ENCODE data around the gene IBTK. TPM values are rescaled to one million over a fixed set of nuclear protein-coding genes. Genes with fewer than 3 reads are reported as not detected.

The IBTK gene
- total and polyA plus RNA-seq, 2 of the 8 experiments (the other 6 are each of a cell fraction or from before 2014, with no cell fraction given): 4.6 to 24.2 TPM

GRCh38 chr6:82245376-82245775 is 2.2 kb downstream of the IBTK start:
- Histone ChIP-seq H3K36me3 (ENCODE audit: control insufficient read depth in 2 of 4, insufficient read depth in 4 of 4, low read length in 3 of 4) (peaks cover 0 to 6% (median 0%) of the 10 kb centered on the region in 4 experiments; a peak in 1 of 8 replicates), H3K23me2 (ENCODE audit: low read depth, low read length) (peaks cover 4% of the 10 kb centered on the region; the same call in 1 of the 2 replicates), H3K4me2 (ENCODE audit: insufficient read depth in 1 of 2, low read depth in 2 of 2, low read length in 2 of 2) (no peak overlapping the region), H2BK15ac (ENCODE audit: low read length) (no peak overlapping the region), H3K79me1 (ENCODE audit: low read depth, low read length) (no peaks in the 10 kb centered on the region; the same call in 1 of the 2 replicates), H4K91ac (replicated peaks; ENCODE audit: insufficient read length, low read length) (no peak overlapping the region), H3K4ac (replicated peaks; ENCODE audit: insufficient read length, low read depth, low read length) (no peak overlapping the region), H4K5ac (ENCODE audit: insufficient read length, low read depth, low read length) (no peak overlapping the region), H2AFZ (ENCODE audit: low read length) (no peak overlapping the region), H3K4me3 (ENCODE audit: extremely low read depth in 1 of 4, insufficient read depth in 2 of 4, low read depth in 3 of 4, low read length in 4 of 4) (no peak overlapping the region), H3K27me3 (replicated peaks in 1 of 4; ENCODE audit: control insufficient read depth in 3 of 4, extremely low read depth in 1 of 4, insufficient read depth in 3 of 4, low read length in 3 of 4) (no peaks in the 10 kb centered on the region), H3K9me3 (ENCODE audit: insufficient read depth in 2 of 2, low read depth in 1 of 2, low read length in 1 of 2) (no peaks in the 10 kb centered on the region), H4K8ac (ENCODE audit: extremely low read depth, insufficient read depth, low read length) (no peak overlapping the region), H2BK12ac (ENCODE audit: low read depth, low read length) (no peak overlapping the region), H3K23ac (ENCODE audit: insufficient read length) (no peak overlapping the region), H2BK20ac (ENCODE audit: low read length) (no peak overlapping the region), H3K27ac (ENCODE audit: low read depth, low read length) (no peak overlapping the region), H4K20me1 (replicated peaks in 1 of 2; ENCODE audit: control insufficient read depth in 1 of 2, insufficient read depth in 2 of 2, low read length in 2 of 2) (peaks cover 0 to 2% of the 10 kb centered on the region in 2 experiments), H2BK120ac (replicated peaks; ENCODE audit: low read depth, low read length) (no peak overlapping the region), H3K14ac (ENCODE audit: insufficient read length) (no peak overlapping the region), H3K9ac (replicated peaks in 1 of 4; ENCODE audit: extremely low read depth in 1 of 4, low read depth in 3 of 4, low read length in 3 of 4) (no peak overlapping the region), H3K4me1 (replicated peaks in 1 of 4; ENCODE audit: control insufficient read depth in 3 of 4, insufficient read depth in 4 of 4, low read length in 3 of 4) (peaks cover 0 to 5% (median 4%) of the 10 kb centered on the region in 4 experiments; a peak in 3 of 7 replicates), H3K56ac (replicated peaks; ENCODE audit: insufficient read length, low read depth, low read length) (no peak overlapping the region), H2AK5ac (ENCODE audit: low read depth, low read length) (no peak overlapping the region), H3K18ac (ENCODE audit: extremely low read depth, low read length) (no peak overlapping the region), H2BK5ac (ENCODE audit: low read depth, low read length) (no peak overlapping the region), H3K79me2 (ENCODE audit: control insufficient read depth in 1 of 2, insufficient read depth in 2 of 2, low read length in 2 of 2) (peaks cover 5 to 63% of the 10 kb centered on the region in 2 experiments)
- CTCF ChIA-PET (ENCODE audit: partially characterized antibody): no interaction called here
- POLR2A ChIA-PET (ENCODE audit: partially characterized antibody): no interaction called here
- DNase-seq (ENCODE audit: low read depth in 1 of 2, low spot score in 2 of 2) (no peak), FAIRE-seq (no peak)
- 94% methylated on average over 4 of the region's 4 CpGs; no CpG with 5 or more reads in 1 of the 2 experiments for WGBS, 2 experiments (ENCODE audit: extremely low coverage in 1 of 2, insufficient coverage in 1 of 2, insufficient read length in 1 of 2, insufficient replicate concordance in 2 of 2, low coverage in 1 of 2, low lambda C conversion rate in 2 of 2, missing lambda C conversion rate in 1 of 2)
- no peak for TF ChIP-seq TAF1 (IDR thresholded peaks at IDR 0.05; ENCODE audit: low read depth, low read length)
- no peak for TF ChIP-seq SIRT6 (IDR thresholded peaks at IDR 0.05; ENCODE audit: low read length)
- no peak for TF ChIP-seq SP1 (IDR thresholded peaks at IDR 0.05; ENCODE audit: low read depth, low read length)
- TF ChIP-seq SIN3A (conservative IDR thresholded peaks at IDR 0.05 in 1 of 2, IDR thresholded peaks at IDR 0.05 in 1 of 2; ENCODE audit: low read depth in 1 of 2, low read length in 2 of 2): no peak

All from H1 (cell line).